HCT116 (cell line): Measurements from ENCODE around the gene ERVH48-1. TPM values are rescaled to one million over a fixed set of nuclear protein-coding genes. Genes with fewer than 3 reads are reported as not detected.

Source experiments
- ATAC-seq: fragments of 200-7000 bp; cut with Tn5 transposase; 2 replicates; pipeline ENCODE4 v1.9.1; 2020; ENCODE audit warnings: mild to moderate bottlenecking, moderate library complexity
- BruUV-seq: library from RNA; stranded (reverse); fragments of 400-500 nt; replicated peaks from 2 replicates; lab custom pipeline; 2021; lab: Mats Ljungman, UMichigan
- CTCF ChIA-PET: fragments of 300-600 bp; sonication (Branson Sonifier 250); formaldehyde crosslinking; loops from one replicate; lab custom pipeline; 2021; ENCODE audit warnings: antibody characterized with exemption; lab: Charles Lee
- POLR2A ChIA-PET: fragments of 300-600, 350-600 bp; sonication (Branson Sonifier 250); formaldehyde crosslinking; loops from one replicate; lab custom pipeline; 2021; ENCODE audit warnings: antibody characterized with exemption; lab: Charles Lee
- RAD21 ChIA-PET, 2 experiments: fragments of 300-600 bp; sonication (Branson Sonifier 250); formaldehyde crosslinking; loops; one replicate each; lab custom pipeline; 2023; ENCODE audit warnings: low total read pairs in 2 of 2; ENCODE audit not compliant: uncharacterized antibody in 2 of 2, unreplicated experiment in 2 of 2, low non-redundant PET in 1 of 2; lab: Charles Lee
- DNase-seq: peaks from one replicate; pipeline ENCODE4 v3.0.0-alpha.2; 2010; ENCODE audit warnings: low read depth, low spot score
- H2AFZ ChIP-seq: fragments of 200-600 bp; shearing (Covaris generic), sonication (generic); 2 replicates; pipeline ENCODE4 v1.6.1; 2017; ENCODE audit warnings: low read depth, mixed run types, mixed read lengths, antibody characterized with exemption, low read length; ENCODE audit not compliant: poor library complexity, severe bottlenecking
- H3K27ac ChIP-seq: 2 replicates; pipeline ENCODE4 v1.5.1; 2012; ENCODE audit warnings: low read depth, low read length
- H3K27me3 ChIP-seq: fragments of 200-600 bp; sonication (generic); 2 replicates; pipeline ENCODE4 v1.6.1; 2016; ENCODE audit warnings: mixed run types, low read length, mixed read lengths; ENCODE audit not compliant: insufficient read depth
- H3K36me3 ChIP-seq, 2 experiments: fragments of 200-500 bp in 1 of 2; fragments of 200-600 bp in 1 of 2; sonication (Bioruptor generic) in 1 of 2; sonication (generic) in 1 of 2; 2 replicates each; pipeline versions ENCODE4 v1.5.1 to v1.6.1; 2014 to 2016; ENCODE audit warnings: low read length in 2 of 2, inconsistent platforms in 1 of 2, mixed read lengths in 1 of 2, mixed run types in 1 of 2; ENCODE audit not compliant: insufficient read depth in 2 of 2, control insufficient read depth in 1 of 2
- H3K4me1 ChIP-seq, 2 experiments: fragments of 200-600 bp in 1 of 2; sonication (generic) in 1 of 2; 2 replicates each; pipeline versions ENCODE4 v1.5.1 to v1.6.1; 2012 to 2017; ENCODE audit warnings: low read length in 2 of 2, inconsistent platforms in 1 of 2, mild to moderate bottlenecking in 1 of 2, mixed read lengths in 1 of 2, mixed run types in 1 of 2, moderate library complexity in 1 of 2; ENCODE audit not compliant: insufficient read depth in 2 of 2, control insufficient read depth in 1 of 2
- H3K4me2 ChIP-seq: fragments of 200-600 bp; sonication (generic); 2 replicates; pipeline ENCODE4 v1.6.1; 2017; ENCODE audit warnings: mixed run types, low read length, mixed read lengths
- H3K4me3 ChIP-seq, 2 experiments: fragments of 200-600 bp in 1 of 2; sonication (generic) in 1 of 2; replicated peaks in 1 of 2; 2 replicates each; pipeline ENCODE4 v1.5.1; 2011 to 2016; ENCODE audit warnings: low read length in 2 of 2, control low read depth in 1 of 2, low read depth in 1 of 2, mild to moderate bottlenecking in 1 of 2, mixed read lengths in 1 of 2, mixed run types in 1 of 2
- H3K79me2 ChIP-seq: fragments of 200-600 bp; sonication (generic); 2 replicates; pipeline ENCODE4 v1.6.1; 2017; ENCODE audit warnings: mild to moderate bottlenecking, mixed run types, low read length, moderate library complexity, mixed read lengths; ENCODE audit not compliant: insufficient read depth
- H3K9ac ChIP-seq: fragments of 200-600 bp; sonication (generic); 2 replicates; pipeline ENCODE4 v1.6.1; 2016; ENCODE audit warnings: low read length, mixed read lengths
- H3K9me2 ChIP-seq: fragments of 200-600 bp; sonication (generic), shearing (Covaris generic); 2 replicates; pipeline ENCODE4 v1.6.1; 2017; ENCODE audit warnings: mixed run types, mild to moderate bottlenecking, moderate library complexity; ENCODE audit not compliant: insufficient read depth
- H3K9me3 ChIP-seq, 2 experiments: fragments of 200-500 bp in 1 of 2; fragments of 200-600 bp in 1 of 2; sonication (Bioruptor generic) in 1 of 2; sonication (generic) in 1 of 2; 2 replicates each; pipeline ENCODE4 v1.6.1; 2014 to 2017; ENCODE audit warnings: low read length in 2 of 2, mixed read lengths in 2 of 2, inconsistent platforms in 1 of 2, low read depth in 1 of 2, mild to moderate bottlenecking in 1 of 2, mixed run types in 1 of 2, moderate library complexity in 1 of 2; ENCODE audit not compliant: control insufficient read depth in 1 of 2, insufficient read depth in 1 of 2
- H4K20me1 ChIP-seq: fragments of 200-600 bp; sonication (generic), shearing (Covaris generic); 2 replicates; pipeline ENCODE4 v1.6.1; 2017; ENCODE audit warnings: mixed run types, mild to moderate bottlenecking, moderate library complexity; ENCODE audit not compliant: insufficient read depth
- CBX3 ChIP-seq: IDR thresholded peaks from 2 replicates; pipeline ENCODE4 v1.6.1; 2012; ENCODE audit warnings: low read depth
- EGR1 ChIP-seq: IDR thresholded peaks from 2 replicates; pipeline ENCODE4 v1.6.1; 2012; ENCODE audit warnings: low read depth
- FOSL1 ChIP-seq: IDR thresholded peaks from 2 replicates; pipeline ENCODE4 v1.6.1; 2012; ENCODE audit warnings: low read depth
- JUND ChIP-seq: IDR thresholded peaks from 2 replicates; pipeline ENCODE4 v1.6.1; 2012
- POLR2A ChIP-seq: IDR thresholded peaks from 2 replicates; pipeline ENCODE4 v1.7.0; 2011; ENCODE audit warnings: borderline replicate concordance; ENCODE audit not compliant: insufficient read depth, insufficient read length; ENCODE audit errors: extremely low read depth
- RAD21 ChIP-seq: IDR thresholded peaks from 2 replicates; pipeline ENCODE4 v1.6.1; 2012; ENCODE audit warnings: low read depth, mild to moderate bottlenecking
- SP1 ChIP-seq: IDR thresholded peaks from 2 replicates; pipeline ENCODE4 v1.6.1; 2012; ENCODE audit warnings: low read depth
- SRF ChIP-seq: IDR thresholded peaks from 2 replicates; pipeline ENCODE4 v1.6.1; 2012; ENCODE audit warnings: low read depth
- TCF7L2 ChIP-seq: IDR thresholded peaks from 2 replicates; pipeline ENCODE4 v1.7.0; 2011; ENCODE audit warnings: borderline replicate concordance, inconsistent platforms; ENCODE audit not compliant: insufficient read depth, insufficient read length; ENCODE audit errors: extremely low read depth
- intact Hi-C: fragments of 100-400 bp; cut with micrococcal nuclease; formaldehyde crosslinking; loops from 2 replicates; pipeline ENCODE4 v1.10.0; 2022
- total RNA-seq: library from RNA; stranded (reverse); gene quantifications from one replicate; pipeline ENCODE4 v1.2.1, GENCODE V29; 2021; ENCODE audit not compliant: unreplicated experiment
- TF ChIP-seq, protein P1 (sequence below): IDR thresholded peaks from 2 replicates; pipeline ENCODE4 v1.6.1; 2012
- TF ChIP-seq, protein P2 (sequence below): IDR thresholded peaks from 2 replicates; pipeline ENCODE4 v1.6.1; 2012
- TF ChIP-seq, protein P3 (sequence below), 3 experiments: fragments of 200-600 bp in 1 of 3; sonication (generic) in 1 of 3; IDR thresholded peaks in 2 of 3; conservative IDR thresholded peaks in 1 of 3; 2 replicates each; pipeline ENCODE4 v1.5.1; 2012 to 2017; ENCODE audit warnings: low read depth in 2 of 3, low read length in 2 of 3, antibody characterized with exemption in 1 of 3, borderline replicate concordance in 1 of 3, control low read depth in 1 of 3, mild to moderate bottlenecking in 1 of 3, mixed read lengths in 1 of 3, mixed run types in 1 of 3, moderate library complexity in 1 of 3; ENCODE audit not compliant: insufficient read depth in 1 of 3
- TF ChIP-seq, protein P4 (sequence below): IDR thresholded peaks from 2 replicates; pipeline ENCODE4 v1.6.1; 2011; ENCODE audit warnings: mild to moderate bottlenecking, low read length, moderate library complexity; ENCODE audit not compliant: insufficient replicate concordance; ENCODE audit errors: extremely low read depth

Gene ERVH48-1
- total RNA-seq, 1 experiment from 2014 or later, result not detected

DNA sequence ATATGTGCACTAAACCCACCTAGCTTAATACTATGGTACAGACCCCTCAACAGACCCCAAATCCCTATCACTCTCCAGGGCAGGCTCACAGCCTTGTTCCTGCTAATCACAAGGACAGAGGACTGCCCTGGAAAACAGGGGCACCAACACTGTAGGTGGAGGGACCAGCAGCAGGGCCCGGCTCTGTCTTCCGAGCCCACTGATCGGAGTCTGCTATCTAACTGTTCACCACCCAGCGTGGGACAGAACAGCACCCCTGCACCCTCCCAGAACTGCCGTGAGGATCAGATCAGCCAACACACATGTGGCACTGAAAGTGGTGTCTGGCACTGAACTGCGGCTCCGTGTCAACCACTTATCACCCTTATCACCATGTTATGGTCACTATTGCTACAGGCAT, 52.3 kb downstream of the ERVH48-1 start:
- no peak overlapping the region for H3K27ac ChIP-seq
- peaks cover 36 to 75% of the 10 kb centered on the region in 2 experiments for H3K36me3 ChIP-seq
- H3K4me1 ChIP-seq, result peaks cover 3 to 6% of the 10 kb centered on the region in 2 experiments; a peak in 2 of 4 replicates
- BruUV-seq, result no TSS peak
- H3K9me3 ChIP-seq, result no peaks in the 10 kb centered on the region
- H3K4me2 ChIP-seq, result no peak overlapping the region
- H3K9me2 ChIP-seq, result no peaks in the 10 kb centered on the region
- ATAC-seq (no peak), DNase-seq (no peak)
- intact Hi-C loops, result no loop called here
- no peaks in the 10 kb centered on the region for H3K27me3 ChIP-seq
- ChIA-PET CTCF (no interaction called here), POLR2A (no interaction called here), RAD21 (no interaction called here)
- H3K4me3 ChIP-seq, result no peak overlapping the region
- TF ChIP-seq RAD21, result no peak
- TF ChIP-seq, protein P1, sequence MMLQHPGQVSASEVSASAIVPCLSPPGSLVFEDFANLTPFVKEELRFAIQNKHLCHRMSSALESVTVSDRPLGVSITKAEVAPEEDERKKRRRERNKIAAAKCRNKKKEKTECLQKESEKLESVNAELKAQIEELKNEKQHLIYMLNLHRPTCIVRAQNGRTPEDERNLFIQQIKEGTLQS, result no peak
- TF ChIP-seq SRF, result no peak
- TF ChIP-seq EGR1, result no peak
- TF ChIP-seq, protein P2, sequence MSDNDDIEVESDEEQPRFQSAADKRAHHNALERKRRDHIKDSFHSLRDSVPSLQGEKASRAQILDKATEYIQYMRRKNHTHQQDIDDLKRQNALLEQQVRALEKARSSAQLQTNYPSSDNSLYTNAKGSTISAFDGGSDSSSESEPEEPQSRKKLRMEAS, result no peak
- no peak for TF ChIP-seq POLR2A
- TF ChIP-seq JUND, result no peak
- TF ChIP-seq, protein P3, sequence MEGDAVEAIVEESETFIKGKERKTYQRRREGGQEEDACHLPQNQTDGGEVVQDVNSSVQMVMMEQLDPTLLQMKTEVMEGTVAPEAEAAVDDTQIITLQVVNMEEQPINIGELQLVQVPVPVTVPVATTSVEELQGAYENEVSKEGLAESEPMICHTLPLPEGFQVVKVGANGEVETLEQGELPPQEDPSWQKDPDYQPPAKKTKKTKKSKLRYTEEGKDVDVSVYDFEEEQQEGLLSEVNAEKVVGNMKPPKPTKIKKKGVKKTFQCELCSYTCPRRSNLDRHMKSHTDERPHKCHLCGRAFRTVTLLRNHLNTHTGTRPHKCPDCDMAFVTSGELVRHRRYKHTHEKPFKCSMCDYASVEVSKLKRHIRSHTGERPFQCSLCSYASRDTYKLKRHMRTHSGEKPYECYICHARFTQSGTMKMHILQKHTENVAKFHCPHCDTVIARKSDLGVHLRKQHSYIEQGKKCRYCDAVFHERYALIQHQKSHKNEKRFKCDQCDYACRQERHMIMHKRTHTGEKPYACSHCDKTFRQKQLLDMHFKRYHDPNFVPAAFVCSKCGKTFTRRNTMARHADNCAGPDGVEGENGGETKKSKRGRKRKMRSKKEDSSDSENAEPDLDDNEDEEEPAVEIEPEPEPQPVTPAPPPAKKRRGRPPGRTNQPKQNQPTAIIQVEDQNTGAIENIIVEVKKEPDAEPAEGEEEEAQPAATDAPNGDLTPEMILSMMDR (IDR thresholded peaks at IDR 0.05 in 2 of 3, conservative IDR thresholded peaks at IDR 0.05 in 1 of 3; ENCODE audit: borderline replicate concordance in 1 of 3, insufficient read depth in 1 of 3, low read depth in 2 of 3, low read length in 2 of 3), result no peak
- no peak for TF ChIP-seq TCF7L2
- no peak for TF ChIP-seq SP1
- TF ChIP-seq, protein P4, sequence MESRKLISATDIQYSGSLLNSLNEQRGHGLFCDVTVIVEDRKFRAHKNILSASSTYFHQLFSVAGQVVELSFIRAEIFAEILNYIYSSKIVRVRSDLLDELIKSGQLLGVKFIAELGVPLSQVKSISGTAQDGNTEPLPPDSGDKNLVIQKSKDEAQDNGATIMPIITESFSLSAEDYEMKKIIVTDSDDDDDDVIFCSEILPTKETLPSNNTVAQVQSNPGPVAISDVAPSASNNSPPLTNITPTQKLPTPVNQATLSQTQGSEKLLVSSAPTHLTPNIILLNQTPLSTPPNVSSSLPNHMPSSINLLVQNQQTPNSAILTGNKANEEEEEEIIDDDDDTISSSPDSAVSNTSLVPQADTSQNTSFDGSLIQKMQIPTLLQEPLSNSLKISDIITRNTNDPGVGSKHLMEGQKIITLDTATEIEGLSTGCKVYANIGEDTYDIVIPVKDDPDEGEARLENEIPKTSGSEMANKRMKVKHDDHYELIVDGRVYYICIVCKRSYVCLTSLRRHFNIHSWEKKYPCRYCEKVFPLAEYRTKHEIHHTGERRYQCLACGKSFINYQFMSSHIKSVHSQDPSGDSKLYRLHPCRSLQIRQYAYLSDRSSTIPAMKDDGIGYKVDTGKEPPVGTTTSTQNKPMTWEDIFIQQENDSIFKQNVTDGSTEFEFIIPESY, result no peak
- no peak for TF ChIP-seq CBX3
- TF ChIP-seq FOSL1, result no peak
- no peak overlapping the region for H2AFZ ChIP-seq
- H4K20me1 ChIP-seq, result no peaks in the 10 kb centered on the region
- H3K79me2 ChIP-seq, result peaks cover 99% of the 10 kb centered on the region
- no peak overlapping the region for H3K9ac ChIP-seq
